Adipocyte (in vitro differentiated cells): ENCODE measurements around the gene FAM240A.
A peak's percentile ranks its signal among the peaks of the same experiment; 100 is the strongest.

Experiments used
- DNase-seq: peaks from one replicate; pipeline ENCODE4 v3.0.0-alpha.2; 2015; ENCODE audit warnings: low read depth
- H3K27me3 ChIP-seq: replicated peaks from 2 replicates; pipeline ENCODE4 v1.7.0; 2013; ENCODE audit warnings: mild to moderate bottlenecking, low read length, moderate library complexity; ENCODE audit not compliant: control insufficient read depth, insufficient read depth
- H3K36me3 ChIP-seq: 2 replicates; pipeline ENCODE4 v1.7.0; 2013; ENCODE audit warnings: low read length, mild to moderate bottlenecking, moderate library complexity; ENCODE audit not compliant: control insufficient read depth, insufficient read depth, severe bottlenecking
- H3K4me1 ChIP-seq: 2 replicates; pipeline ENCODE4 v1.7.0; 2013; ENCODE audit warnings: mild to moderate bottlenecking, low read length, moderate library complexity; ENCODE audit not compliant: control insufficient read depth, insufficient read depth
- H3K4me3 ChIP-seq: 2 replicates; pipeline ENCODE4 v1.7.0; 2013; ENCODE audit warnings: mild to moderate bottlenecking, low read length, moderate library complexity
- H3K9ac ChIP-seq: 2 replicates; pipeline ENCODE4 v1.7.0; 2013; ENCODE audit warnings: mild to moderate bottlenecking, low read length, moderate library complexity
- H3K9me3 ChIP-seq: 2 replicates; pipeline ENCODE4 v1.7.0; 2013; ENCODE audit warnings: mild to moderate bottlenecking, low read length, moderate library complexity; ENCODE audit not compliant: control insufficient read depth

FAM240A gene

DNA sequence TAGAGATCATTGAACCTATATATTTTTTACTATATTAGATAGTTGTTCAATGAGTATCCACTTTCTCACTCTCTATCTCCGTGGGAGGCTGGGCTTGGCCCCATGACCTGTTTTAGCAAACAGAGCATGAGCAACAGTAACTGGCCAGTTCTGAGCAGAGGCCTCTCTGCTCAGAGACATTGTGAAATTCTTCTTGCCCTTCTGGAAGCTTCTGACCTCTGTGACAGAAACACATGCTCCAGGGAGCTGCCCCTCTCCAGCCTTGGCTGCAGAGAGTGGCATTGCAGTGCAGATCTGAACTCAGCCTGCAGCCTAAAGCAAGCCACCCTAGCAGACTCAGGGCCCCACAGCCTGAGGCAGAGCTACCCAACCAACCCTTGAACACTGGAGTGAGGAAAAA is 20.5 kb downstream of the FAM240A start:
- Histone ChIP-seq H3K36me3 (no peaks in the 10 kb centered on the region), H3K9ac (peak overlapping the region; percentile 30), H3K27me3 (no peaks in the 10 kb centered on the region), H3K4me3 (peak overlapping the region; percentile 20), H3K9me3 (no peaks in the 10 kb centered on the region), H3K4me1 (peaks cover 49% of the 10 kb centered on the region)
- peak; percentile 49 for DNase-seq

DNA sequence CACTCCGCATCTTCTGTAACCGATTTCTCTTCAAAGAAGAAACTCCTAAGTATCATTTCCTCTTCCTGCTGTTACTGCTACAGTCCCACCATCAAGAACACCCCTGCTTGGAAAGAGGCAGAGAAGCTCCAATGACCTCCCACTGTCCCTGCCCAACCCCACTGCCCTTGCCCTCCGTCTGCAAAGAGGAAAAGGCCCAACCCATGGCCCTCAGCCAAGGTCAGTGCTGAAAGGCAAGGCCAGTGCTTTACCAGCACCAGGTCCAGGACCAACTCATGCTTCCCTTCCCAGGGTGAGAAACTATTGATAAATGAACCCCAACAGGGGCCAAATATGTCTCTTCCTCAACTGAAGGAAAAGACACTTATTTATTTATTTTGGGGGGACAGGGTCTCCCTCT is 22.5 kb downstream of the FAM240A start:
- DNase-seq: no peak
- Histone ChIP-seq H3K27me3 (no peaks in the 10 kb centered on the region), H3K9ac (no peak overlapping the region), H3K9me3 (peaks cover 8% of the 10 kb centered on the region), H3K36me3 (no peaks in the 10 kb centered on the region), H3K4me1 (peaks cover 32% of the 10 kb centered on the region), H3K4me3 (no peak overlapping the region)

DNA sequence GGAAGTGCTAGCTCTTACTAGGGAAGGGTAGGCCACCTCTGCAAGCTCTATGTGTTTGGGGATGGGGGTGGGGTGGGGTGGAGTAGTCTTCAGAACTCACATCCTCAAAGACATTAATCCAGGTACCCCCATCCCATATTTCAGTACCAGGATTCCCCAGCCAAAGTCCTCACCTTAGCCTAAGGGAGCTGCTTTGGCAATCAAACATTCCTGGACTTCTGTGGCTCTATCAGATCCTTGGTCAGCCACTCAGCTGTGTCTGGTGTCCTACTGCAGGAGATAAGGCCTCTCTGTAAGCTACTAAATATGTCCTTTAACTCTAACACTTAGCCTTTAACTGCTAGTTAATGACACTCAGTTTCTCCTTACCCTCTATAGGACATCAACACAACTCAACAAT is 26.9 kb downstream of the FAM240A start:
- Histone ChIP-seq H3K36me3 (no peaks in the 10 kb centered on the region), H3K4me3 (no peak overlapping the region), H3K9me3 (peaks cover 26% of the 10 kb centered on the region), H3K9ac (no peak overlapping the region), H3K4me1 (no peaks in the 10 kb centered on the region), H3K27me3 (no peaks in the 10 kb centered on the region)
- DNase-seq: no peak

DNA sequence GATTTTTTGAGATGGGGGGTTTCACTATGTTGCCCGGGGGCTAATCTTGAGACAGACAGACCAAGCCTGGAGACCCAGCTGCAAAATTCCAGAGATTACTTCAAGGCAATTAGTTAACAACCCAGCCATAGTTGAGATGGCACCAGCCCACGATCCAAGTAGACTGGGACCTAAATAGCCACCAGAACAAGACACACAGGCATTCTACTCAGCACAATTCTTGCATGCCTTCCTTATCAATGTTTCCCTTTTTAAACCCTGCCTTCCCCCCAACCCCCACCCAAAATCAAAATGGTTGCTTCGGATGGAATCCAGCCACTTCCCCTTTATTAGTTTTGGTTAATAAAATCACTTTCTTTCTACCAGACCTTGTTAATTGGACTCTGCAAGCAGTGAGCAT is 28.6 kb downstream of the FAM240A start:
- Histone ChIP-seq H3K4me1 (no peaks in the 10 kb centered on the region), H3K9me3 (peaks cover 26% of the 10 kb centered on the region), H3K4me3 (no peak overlapping the region), H3K27me3 (no peaks in the 10 kb centered on the region), H3K9ac (no peak overlapping the region), H3K36me3 (no peaks in the 10 kb centered on the region)
- DNase-seq: no peak

DNA sequence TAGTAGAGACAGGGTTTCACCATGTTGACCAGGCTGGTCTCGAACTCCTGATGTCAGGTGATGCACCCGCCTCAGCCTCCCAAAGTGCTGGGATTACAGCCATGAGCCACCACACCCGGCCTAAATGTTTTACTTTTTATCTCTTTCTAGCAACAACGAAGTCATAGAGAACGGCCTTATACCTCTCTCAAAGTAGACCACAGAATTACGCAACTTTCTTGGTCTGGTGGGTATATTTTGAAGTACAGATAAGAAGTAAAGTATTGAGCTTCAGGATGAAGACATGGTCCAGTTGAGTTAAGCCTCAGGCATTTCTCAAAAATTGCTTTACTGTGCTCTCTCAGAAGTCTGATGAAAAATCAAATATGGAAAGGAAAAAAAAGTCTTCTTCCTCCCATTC is 30.6 kb downstream of the FAM240A start:
- peaks cover 3% of the 10 kb centered on the region for H3K4me1 ChIP-seq
- no peak overlapping the region for H3K9ac ChIP-seq
- peaks cover 26% of the 10 kb centered on the region for H3K9me3 ChIP-seq
- H3K27me3 ChIP-seq: no peaks in the 10 kb centered on the region
- no peaks in the 10 kb centered on the region for H3K36me3 ChIP-seq
- no peak for DNase-seq
- H3K4me3 ChIP-seq: no peak overlapping the region

DNA sequence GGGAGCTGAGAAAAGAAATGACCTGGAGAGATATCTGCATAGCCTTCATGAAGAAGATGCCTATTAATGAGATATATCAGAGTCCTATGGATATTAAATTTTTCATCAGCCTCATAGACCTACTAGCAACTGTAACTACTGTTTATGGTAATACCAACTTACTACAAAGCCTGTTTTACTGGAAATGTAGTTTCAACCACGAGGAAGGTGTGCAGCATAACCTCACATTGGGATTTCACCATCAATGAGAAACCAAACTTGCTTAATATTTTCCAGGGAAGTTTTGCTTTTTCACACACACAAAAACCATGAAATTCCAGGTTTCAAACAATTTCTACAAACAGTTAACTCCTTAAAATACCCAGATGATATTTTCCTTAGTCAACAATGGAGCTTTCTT is 31.4 kb downstream of the FAM240A start:
- peaks cover 3% of the 10 kb centered on the region for H3K4me1 ChIP-seq
- DNase-seq: no peak
- no peaks in the 10 kb centered on the region for H3K36me3 ChIP-seq
- H3K9ac ChIP-seq: no peak overlapping the region
- peaks cover 22% of the 10 kb centered on the region for H3K9me3 ChIP-seq
- H3K4me3 ChIP-seq: no peak overlapping the region
- H3K27me3 ChIP-seq: no peaks in the 10 kb centered on the region

DNA sequence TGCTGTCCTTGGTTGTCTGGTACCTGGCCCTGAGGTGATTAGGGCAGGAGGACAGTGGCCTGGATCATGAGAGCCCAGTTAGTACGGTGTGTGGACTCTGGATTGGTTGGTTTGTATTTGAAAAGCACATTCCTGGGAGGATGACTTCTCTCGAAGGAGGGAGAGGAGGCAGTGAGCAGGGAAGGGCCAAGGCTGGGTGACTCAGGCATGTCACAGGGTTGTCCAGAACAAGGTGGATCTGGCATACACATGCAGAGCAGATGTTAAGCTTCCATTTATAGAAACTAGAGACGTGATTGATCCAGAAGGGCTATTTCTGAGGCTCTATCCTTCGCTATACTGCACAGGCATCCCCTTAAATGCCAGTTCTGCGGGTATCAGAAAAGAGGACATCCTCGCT is 34.4 kb downstream of the FAM240A start:
- DNase-seq: peak; percentile 35
- H3K4me1 ChIP-seq: peaks cover 3% of the 10 kb centered on the region

DNA sequence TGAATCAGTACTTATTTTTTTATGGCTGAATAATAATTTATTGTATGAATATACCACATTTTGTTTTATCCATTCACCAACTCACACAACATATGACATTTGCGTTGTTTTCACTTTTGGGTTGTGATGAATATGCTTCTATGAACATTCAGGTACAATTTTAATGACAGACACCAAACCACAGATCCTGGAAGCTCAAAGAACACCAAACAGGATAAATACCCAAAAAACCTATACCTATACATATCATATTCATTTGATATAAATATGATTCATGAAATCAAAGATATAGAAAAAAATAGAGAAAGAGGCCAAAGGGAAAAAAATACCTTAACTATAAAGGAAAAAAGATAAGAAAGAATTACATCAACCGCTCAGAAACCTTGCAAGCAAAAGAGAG is 35.8 kb downstream of the FAM240A start:
- no peaks in the 10 kb centered on the region for H3K36me3 ChIP-seq
- DNase-seq: no peak
- H3K4me3 ChIP-seq: no peak overlapping the region
- H3K4me1 ChIP-seq: peaks cover 3% of the 10 kb centered on the region
- H3K9me3 ChIP-seq: peaks cover 10% of the 10 kb centered on the region
- no peak overlapping the region for H3K9ac ChIP-seq
- no peaks in the 10 kb centered on the region for H3K27me3 ChIP-seq

More for the DNA sequence above, 34.4 kb downstream of the FAM240A start:
- H3K9ac ChIP-seq: no peak overlapping the region
- H3K9me3 ChIP-seq: peaks cover 6% of the 10 kb centered on the region
- no peaks in the 10 kb centered on the region for H3K27me3 ChIP-seq
- H3K4me3 ChIP-seq: no peak overlapping the region
- H3K36me3 ChIP-seq: no peaks in the 10 kb centered on the region

DNA sequence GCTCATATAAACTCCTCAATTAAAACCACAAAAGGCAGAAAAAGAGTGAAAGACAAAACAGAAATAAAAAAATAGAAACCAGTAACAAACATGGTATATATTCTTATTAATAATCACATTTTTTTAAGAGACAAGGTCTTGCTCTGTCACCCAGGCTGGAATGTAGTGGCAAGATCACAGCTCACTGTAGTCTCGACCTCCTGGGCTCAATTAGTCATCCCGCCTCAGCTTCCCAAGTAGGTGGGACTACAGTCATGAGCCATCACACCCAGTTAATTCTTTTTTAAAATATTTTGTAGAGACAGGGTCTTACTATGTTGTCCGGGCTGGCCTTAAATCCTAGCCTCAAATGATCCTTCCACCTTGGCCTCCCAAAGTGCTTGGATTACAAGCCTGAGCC is 37.1 kb downstream of the FAM240A start:
- Histone ChIP-seq H3K9ac (no peak overlapping the region), H3K36me3 (no peaks in the 10 kb centered on the region), H3K9me3 (peaks cover 10% of the 10 kb centered on the region)

DNA sequence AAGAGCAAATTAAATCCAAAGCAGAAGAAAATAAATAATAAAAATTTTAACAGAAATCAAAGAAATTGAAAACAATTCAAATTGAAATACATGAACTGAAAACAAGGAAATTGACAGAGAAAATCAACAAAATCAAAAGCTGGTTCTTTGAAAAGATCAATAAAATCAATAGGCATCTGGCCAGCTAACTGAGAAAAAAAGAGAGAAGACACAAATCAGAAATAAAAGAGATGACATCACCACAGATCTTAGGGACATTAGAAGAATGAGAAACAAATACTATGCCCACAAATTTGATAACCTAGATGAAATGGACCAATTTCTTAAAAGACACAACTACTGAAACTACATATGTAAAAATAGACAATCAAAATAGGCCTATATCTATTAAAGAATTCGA is 38.8 kb downstream of the FAM240A start:
- DNase-seq: no peak
- Histone ChIP-seq H3K9ac (no peak overlapping the region), H3K4me1 (peaks cover 7% of the 10 kb centered on the region), H3K9me3 (peaks cover 10% of the 10 kb centered on the region), H3K27me3 (peaks cover 4% of the 10 kb centered on the region), H3K4me3 (no peak overlapping the region), H3K36me3 (no peaks in the 10 kb centered on the region)

More for the DNA sequence above, 37.1 kb downstream of the FAM240A start:
- H3K27me3 ChIP-seq: peaks cover 3% of the 10 kb centered on the region
- no peak overlapping the region for H3K4me3 ChIP-seq
- H3K4me1 ChIP-seq: peaks cover 3% of the 10 kb centered on the region
- no peak for DNase-seq

DNA sequence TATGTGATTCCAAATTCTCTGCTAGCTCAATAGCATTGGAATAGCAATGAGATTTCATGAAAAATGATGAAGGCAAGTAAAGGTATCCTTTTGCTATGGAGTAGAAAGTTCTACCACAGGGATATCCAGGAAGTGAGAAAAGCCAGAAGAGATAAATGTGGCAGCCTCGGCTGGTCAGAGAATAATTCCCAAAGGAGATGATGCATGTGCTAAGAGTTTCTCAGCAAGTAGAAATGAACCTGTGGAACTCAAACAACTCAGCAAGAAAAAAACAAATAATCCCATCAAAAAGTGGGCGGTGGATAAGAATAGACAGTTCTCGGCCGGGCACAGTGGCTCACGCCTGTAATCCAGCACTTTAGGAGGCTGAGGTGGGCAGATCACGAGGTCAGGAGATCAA is 42.9 kb downstream of the FAM240A start:
- Histone ChIP-seq H3K27me3 (peaks cover 5% of the 10 kb centered on the region), H3K4me1 (peaks cover 13% of the 10 kb centered on the region), H3K9me3 (peaks cover 10% of the 10 kb centered on the region), H3K9ac (no peak overlapping the region), H3K4me3 (no peak overlapping the region), H3K36me3 (no peaks in the 10 kb centered on the region)
- no peak for DNase-seq

DNA sequence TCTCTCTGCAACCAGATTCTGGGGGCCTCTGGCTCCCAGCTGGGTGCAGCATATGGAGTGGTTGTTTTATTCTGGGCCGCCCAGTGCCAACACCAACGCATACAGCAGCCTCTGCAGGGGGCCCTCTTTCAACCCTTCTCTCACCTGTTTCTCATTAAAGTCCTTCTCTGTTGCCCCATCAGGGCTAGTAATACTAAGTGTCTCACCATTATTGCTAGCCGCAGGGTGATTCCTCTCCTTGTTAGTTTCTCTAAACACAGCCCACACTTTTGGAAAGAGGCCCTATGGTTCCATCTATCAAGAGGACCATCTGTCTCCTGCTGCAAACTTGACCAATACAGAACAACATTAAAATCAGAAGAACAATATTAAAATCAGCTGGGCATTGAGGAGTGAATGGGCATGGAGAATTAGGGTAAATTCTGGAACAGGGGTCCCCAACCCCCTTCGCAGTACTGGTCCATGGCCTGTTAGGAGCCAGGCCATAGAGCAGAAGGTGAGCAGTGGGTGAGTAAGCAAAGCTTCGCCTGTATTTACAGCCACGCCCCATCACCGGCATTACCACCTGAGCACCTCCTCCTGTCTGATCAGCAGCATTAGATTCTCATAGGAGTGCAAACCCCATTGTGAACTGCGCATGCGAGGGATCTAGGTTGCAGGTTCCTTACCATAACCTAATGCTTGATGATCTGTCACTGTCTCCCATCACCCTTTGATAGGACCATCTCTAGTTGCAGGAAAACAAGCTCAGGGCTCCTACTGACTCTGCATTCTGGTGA is 44.6 kb downstream of the FAM240A start:
- H3K27me3 ChIP-seq: peaks cover 14% of the 10 kb centered on the region
- H3K4me3 ChIP-seq: no peak overlapping the region
- H3K9ac ChIP-seq: no peak overlapping the region
- peaks cover 27% of the 10 kb centered on the region for H3K4me1 ChIP-seq
- DNase-seq: no peak
- H3K36me3 ChIP-seq: no peaks in the 10 kb centered on the region
- peaks cover 4% of the 10 kb centered on the region for H3K9me3 ChIP-seq
